Calu3 (cell line): ENCODE measurements around the gene IFIT1. TPM values are rescaled to one million over a fixed set of nuclear protein-coding genes. Genes with fewer than 3 reads are reported as not detected.
"Not testable (repeated sequence)": the region's sequence is repeated elsewhere in the genome, so short reads cannot be mapped to it uniquely, and the experiment has no call there.

Experiments
- BruUV-seq: library from RNA; stranded (reverse); fragments of 400-500 nt; replicated peaks from 2 replicates; lab custom pipeline; 2021; lab: Mats Ljungman, UMichigan
- CTCF ChIA-PET: fragments of 300-600 bp; sonication (Branson Sonifier 250); formaldehyde crosslinking; loops from one replicate; lab custom pipeline; 2022; ENCODE audit warnings: antibody characterized with exemption; lab: Charles Lee
- DNase-seq: peaks from one replicate; pipeline ENCODE4 v3.0.0; 2022
- H3K27ac Mint-ChIP-seq: one replicate; pipeline ENCODE4 v1.8.0; 2022; ENCODE audit warnings: mixed read lengths; ENCODE audit not compliant: unreplicated experiment
- H3K27me3 Mint-ChIP-seq: one replicate; pipeline ENCODE4 v1.8.0; 2022; ENCODE audit warnings: mixed read lengths; ENCODE audit not compliant: unreplicated experiment
- H3K36me3 Mint-ChIP-seq: one replicate; pipeline ENCODE4 v1.8.0; 2022; ENCODE audit warnings: mild to moderate bottlenecking, moderate library complexity, mixed read lengths; ENCODE audit not compliant: insufficient read depth, unreplicated experiment
- H3K4me1 Mint-ChIP-seq: one replicate; pipeline ENCODE4 v1.8.0; 2022; ENCODE audit warnings: mild to moderate bottlenecking, low read depth, mixed read lengths; ENCODE audit not compliant: unreplicated experiment
- H3K4me3 Mint-ChIP-seq: one replicate; pipeline ENCODE4 v1.8.0; 2022; ENCODE audit warnings: mild to moderate bottlenecking, low read depth, moderate library complexity, mixed read lengths; ENCODE audit not compliant: unreplicated experiment
- H3K9me3 Mint-ChIP-seq: one replicate; pipeline ENCODE4 v1.8.0; 2022; ENCODE audit warnings: low read depth, mixed read lengths; ENCODE audit not compliant: unreplicated experiment
- CTCF ChIP-seq: fragments of 200-600 bp; IDR thresholded peaks from one replicate; pipeline ENCODE4 v1.8.0; 2022; ENCODE audit warnings: antibody characterized with exemption; ENCODE audit not compliant: unreplicated experiment
- intact Hi-C: fragments of 100-400 bp; cut with micrococcal nuclease; formaldehyde crosslinking; loops from one replicate; pipeline ENCODE4 v1.10.0; 2022; ENCODE audit not compliant: unreplicated experiment
- total RNA-seq: library from RNA; stranded (reverse); gene quantifications from 2 replicates; pipeline ENCODE4 v1.2.3, GENCODE V29; 2022

IFIT1 gene
- total RNA-seq, 1 experiment from 2014 or later, result 52.3 TPM

DNA sequence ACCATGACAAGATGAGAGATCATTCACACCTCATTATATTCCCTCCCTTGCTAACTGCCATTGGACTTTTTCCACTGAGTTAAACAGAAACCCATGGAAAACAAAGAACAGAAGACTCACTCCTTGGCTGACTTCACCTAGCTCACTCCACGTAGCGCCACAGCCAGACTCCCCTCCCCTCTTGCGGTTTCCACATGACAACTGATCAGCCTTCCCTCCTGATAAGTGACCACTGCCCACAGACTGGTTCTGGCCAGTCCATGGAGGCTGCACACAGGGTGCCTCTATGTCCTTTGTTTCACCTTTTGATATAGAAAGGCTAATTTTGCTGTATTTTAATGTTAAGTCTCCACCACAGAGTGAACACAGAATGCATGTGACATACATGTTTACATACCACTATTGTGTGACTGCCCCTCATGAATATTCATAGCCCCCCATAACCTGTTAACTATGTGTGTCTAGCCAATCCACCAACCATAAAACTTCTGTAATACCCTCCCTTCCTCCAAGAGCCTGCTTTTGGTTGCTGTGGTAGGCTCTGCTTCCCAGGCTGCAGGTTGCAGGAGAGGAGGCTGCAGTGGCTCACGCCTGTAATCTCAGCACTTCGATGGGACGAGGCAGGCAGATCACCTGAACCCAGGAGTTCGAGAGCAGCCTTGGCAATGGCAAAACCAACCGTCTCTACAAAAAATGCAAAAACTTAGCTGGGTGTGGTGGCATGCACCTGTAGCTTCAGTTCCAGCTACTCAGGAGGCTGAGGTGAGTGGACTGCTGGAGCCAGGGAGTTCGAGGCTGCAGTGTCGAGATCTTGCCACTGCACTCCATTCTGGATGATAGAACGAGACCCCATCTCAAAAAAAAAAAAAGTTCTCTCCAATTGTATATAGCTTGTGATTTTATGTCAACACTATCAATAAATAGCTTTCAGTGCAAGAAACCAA is 12.0 kb downstream of the IFIT1 start:
- no TSS peak for BruUV-seq
- Mint-ChIP-seq H3K9me3 (no peaks in the 10 kb centered on the region), H3K27ac (no peak overlapping the region), H3K4me3 (no peak overlapping the region), H3K27me3 (no peaks in the 10 kb centered on the region), H3K36me3 (no peaks in the 10 kb centered on the region), H3K4me1 (no peaks in the 10 kb centered on the region)
- no peak for TF ChIP-seq CTCF
- CTCF ChIA-PET, result interaction anchor here (0.5 kb wide), 1 partner anchor 12 kb away, joined by 6 read pairs; the partner anchor contains the start of gene IFIT1
- intact Hi-C loops, result no loop called here
- no peak for DNase-seq

DNA sequence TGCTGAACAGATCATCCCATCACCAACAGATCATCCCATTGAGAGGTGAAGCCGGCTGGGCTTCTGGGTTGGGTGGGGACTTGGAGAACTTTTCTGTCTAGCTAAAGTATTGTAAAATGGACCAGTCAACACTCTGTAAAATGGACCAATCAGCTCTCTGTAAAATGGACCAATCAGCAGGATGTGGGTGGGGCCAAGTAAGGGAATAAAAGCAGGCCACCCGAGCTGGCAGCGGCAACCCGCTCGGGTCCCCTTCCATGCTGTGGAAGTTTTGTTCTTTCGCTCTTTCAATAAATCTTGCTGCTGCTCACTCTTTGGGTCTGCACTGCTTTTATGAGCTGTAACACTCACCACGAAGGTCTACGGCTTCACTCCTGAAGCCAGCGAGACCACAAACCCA is 13.8 kb downstream of the IFIT1 start:
- BruUV-seq, intact Hi-C loops, H3K27me3 Mint-ChIP-seq, CTCF ChIA-PET, DNase-seq, H3K36me3 Mint-ChIP-seq, H3K4me1 Mint-ChIP-seq, H3K4me3 Mint-ChIP-seq, H3K27ac Mint-ChIP-seq, H3K9me3 Mint-ChIP-seq: not testable (repeated sequence)

- BruUV-seq, H3K4me1 Mint-ChIP-seq, CTCF ChIA-PET, DNase-seq, H3K36me3 Mint-ChIP-seq, H3K4me3 Mint-ChIP-seq, H3K27ac Mint-ChIP-seq, H3K9me3 Mint-ChIP-seq, intact Hi-C loops, H3K27me3 Mint-ChIP-seq: not testable (repeated sequence)
Observed at GRCh38 chr10:89407792-89408191, 15.4 kb downstream of the IFIT1 start.

GRCh38 chr10:89409282-89409681 is 16.9 kb downstream of the IFIT1 start:
- H3K9me3 Mint-ChIP-seq, H3K4me3 Mint-ChIP-seq, DNase-seq, CTCF ChIA-PET, BruUV-seq, H3K36me3 Mint-ChIP-seq, H3K4me1 Mint-ChIP-seq, H3K27ac Mint-ChIP-seq, intact Hi-C loops, H3K27me3 Mint-ChIP-seq: not testable (repeated sequence)

- BruUV-seq, H3K9me3 Mint-ChIP-seq, H3K27ac Mint-ChIP-seq, H3K27me3 Mint-ChIP-seq, H3K4me3 Mint-ChIP-seq, DNase-seq, CTCF ChIA-PET, intact Hi-C loops, H3K4me1 Mint-ChIP-seq: not testable (repeated sequence)
- H3K36me3 Mint-ChIP-seq, result peaks cover 20% of the 10 kb centered on the region
Observed at GRCh38 chr10:89410551-89410950, 18.1 kb downstream of the IFIT1 start.

GRCh38 chr10:89411135-89411534 is 18.7 kb downstream of the IFIT1 start:
- H3K27me3 Mint-ChIP-seq, BruUV-seq, H3K9me3 Mint-ChIP-seq, intact Hi-C loops, H3K27ac Mint-ChIP-seq, H3K4me3 Mint-ChIP-seq, CTCF ChIA-PET, DNase-seq: not testable (repeated sequence)
- peaks cover 26% of the 10 kb centered on the region for H3K36me3 Mint-ChIP-seq
- peaks cover 14% of the 10 kb centered on the region for H3K4me1 Mint-ChIP-seq

GRCh38 chr10:89412276-89412675 is 19.9 kb downstream of the IFIT1 start:
- H3K27me3 Mint-ChIP-seq, BruUV-seq, H3K4me3 Mint-ChIP-seq, intact Hi-C loops, CTCF ChIA-PET, DNase-seq, H3K9me3 Mint-ChIP-seq, H3K27ac Mint-ChIP-seq: not testable (repeated sequence)
- H3K4me1 Mint-ChIP-seq, result peaks cover 18% of the 10 kb centered on the region
- peaks cover 26% of the 10 kb centered on the region for H3K36me3 Mint-ChIP-seq
